ENCODE results near the gene KLHL29.

DNA sequence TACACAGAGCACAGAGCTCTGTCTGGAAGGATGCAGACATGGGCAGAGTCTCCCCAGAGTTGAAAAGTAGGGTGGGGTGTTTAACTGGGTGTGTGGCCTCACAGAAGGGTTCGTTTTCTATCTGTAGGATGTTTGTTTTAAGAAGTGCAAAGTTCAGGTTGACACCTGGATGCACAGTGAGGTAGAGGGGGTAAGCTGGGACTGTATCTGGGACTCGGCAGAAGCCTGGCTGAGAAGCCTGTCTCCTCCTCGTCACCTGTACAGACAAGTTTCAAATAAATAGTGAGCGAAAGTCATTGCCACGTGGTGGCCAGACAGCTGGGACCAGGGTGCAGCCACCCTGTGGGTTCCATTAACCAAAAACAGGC, 145.9 kb downstream of the KLHL29 start:
- TF ChIP-seq CTCF (IDR thresholded peaks at IDR 0.05) (no peak), POLR2A (IDR thresholded peaks at IDR 0.05) (no peak)
